ENCODE data around the gene MPZL2. TPM values are rescaled to one million over a fixed set of nuclear protein-coding genes. Genes with fewer than 3 reads are reported as not detected.

Gene MPZL2
- total RNA-seq: 10 to 100 TPM; 59.5 to 86.5 (median 75.0) TPM

- peak; percentile 86 for DNase-seq
- peaks cover 0 to 8% (median 0%) of the 10 kb centered on the region in 4 donors for H3K36me3 ChIP-seq
- H3K27me3 ChIP-seq: peaks cover 18% of the 10 kb centered on the region
- intact Hi-C loops (cut with DNase I; ENCODE audit: low total_unique reads): no loop called here
- H3K4me3 ChIP-seq: peak within 1 kb of the TSS in 3 of 4 donors; percentile 39 to 52 (median 43)
- H3K27ac ChIP-seq: peak within 1 kb of the TSS; percentile 78 to 87 (median 83)
- WGBS, 2 donors (ENCODE audit: low coverage in 1 of 2): 5 to 17% methylated on average over 1 to 19 of the region's 19 CpGs
- peaks cover 0 to 26% (median 20%) of the 10 kb centered on the region in 4 donors for H3K4me1 ChIP-seq
- in situ Hi-C loops (cut with MboI; ENCODE audit: low pct_ligation_motif_present in 1 of 4, low pct_unique_long_range_greater_than_20kb in 1 of 4, low sequenced_read_pairs in 3 of 4): no loop called here
- no peaks in the 10 kb centered on the region for H3K9me3 ChIP-seq
- TF ChIP-seq EP300 (IDR thresholded peaks at IDR 0.05; ENCODE audit: low read depth): no peak
- TF ChIP-seq POLR2A (IDR thresholded peaks at IDR 0.05): peak; percentile 86
- peak in 1 of 5 experiments; percentile 15 for TF ChIP-seq CTCF (IDR thresholded peaks at IDR 0.05)
- peak; percentile 61 to 90 (median 78) for TF ChIP-seq POLR2AphosphoS5 (IDR thresholded peaks at IDR 0.05)
These were observed at the start of gene MPZL2 for GRCh38 chr11:118263695-118264568. TSS of gene MPZL2 (minus strand) at chr11:118264297. CDS start at chr11:118264153, 144 bp downstream.

- no peak overlapping the region for H3K27ac ChIP-seq
- H3K36me3 ChIP-seq: no peaks in the 10 kb centered on the region
- intact Hi-C loops (cut with DNase I; ENCODE audit: low total_unique reads) (no loop called here), in situ Hi-C loops (cut with MboI; ENCODE audit: low pct_ligation_motif_present in 1 of 4, low pct_unique_long_range_greater_than_20kb in 1 of 4, low sequenced_read_pairs in 3 of 4) (no loop called here)
- peaks cover 5% of the 10 kb centered on the region for H3K27me3 ChIP-seq
- WGBS, 2 donors (ENCODE audit: low coverage in 1 of 2): 38 to 61% methylated on average over 1 to 4 of the region's 4 CpGs
- H3K4me1 ChIP-seq: peaks cover 18 to 47% (median 35%) of the 10 kb centered on the region in 4 donors
- H3K4me3 ChIP-seq: no peak overlapping the region
- no peak for DNase-seq
- no peaks in the 10 kb centered on the region for H3K9me3 ChIP-seq
- TF ChIP-seq POLR2AphosphoS5 (IDR thresholded peaks at IDR 0.05) (no peak), EP300 (IDR thresholded peaks at IDR 0.05; ENCODE audit: low read depth) (no peak), POLR2A (IDR thresholded peaks at IDR 0.05) (no peak), CTCF (IDR thresholded peaks at IDR 0.05) (no peak)
These were observed 49.1 kb upstream of the MPZL2 start for GRCh38 chr11:118313242-118313641.

GRCh38 chr11:118312328-118312727 is 48.2 kb upstream of the MPZL2 start:
- H3K4me1 ChIP-seq: peaks cover 18 to 41% (median 33%) of the 10 kb centered on the region in 4 donors
- in situ Hi-C loops (cut with MboI; ENCODE audit: low pct_ligation_motif_present in 1 of 4, low pct_unique_long_range_greater_than_20kb in 1 of 4, low sequenced_read_pairs in 3 of 4) (no loop called here), intact Hi-C loops (cut with DNase I; ENCODE audit: low total_unique reads) (no loop called here)
- no peak for TF ChIP-seq POLR2A (IDR thresholded peaks at IDR 0.05)
- no peak for TF ChIP-seq CTCF (IDR thresholded peaks at IDR 0.05)
- no peak for TF ChIP-seq EP300 (IDR thresholded peaks at IDR 0.05; ENCODE audit: low read depth)
- TF ChIP-seq POLR2AphosphoS5 (IDR thresholded peaks at IDR 0.05): no peak
- H3K27ac ChIP-seq: no peak overlapping the region
- WGBS, 2 donors (ENCODE audit: low coverage in 1 of 2): 94 to 95% methylated on average over 2 of the region's 2 CpGs
- H3K27me3 ChIP-seq: peaks cover 5% of the 10 kb centered on the region
- no peaks in the 10 kb centered on the region for H3K9me3 ChIP-seq
- no peak overlapping the region for H3K4me3 ChIP-seq
- no peak for DNase-seq
- no peaks in the 10 kb centered on the region for H3K36me3 ChIP-seq

GRCh38 chr11:118311518-118311917 is 47.4 kb upstream of the MPZL2 start:
- Histone ChIP-seq H3K9me3 (no peaks in the 10 kb centered on the region), H3K27me3 (peaks cover 5% of the 10 kb centered on the region), H3K27ac (peak overlapping the region in 1 of 4 donors; percentile 7), H3K36me3 (no peaks in the 10 kb centered on the region), H3K4me1 (peaks cover 12 to 33% (median 25%) of the 10 kb centered on the region in 4 donors), H3K4me3 (no peak overlapping the region)
- DNase-seq: no peak
- 72 to 75% methylated on average over 4 of the region's 4 CpGs for WGBS, 2 donors (ENCODE audit: low coverage in 1 of 2)
- in situ Hi-C loops (cut with MboI; ENCODE audit: low pct_ligation_motif_present in 1 of 4, low pct_unique_long_range_greater_than_20kb in 1 of 4, low sequenced_read_pairs in 3 of 4) (no loop called here), intact Hi-C loops (cut with DNase I; ENCODE audit: low total_unique reads) (no loop called here)
- TF ChIP-seq EP300 (IDR thresholded peaks at IDR 0.05; ENCODE audit: low read depth) (no peak), POLR2A (IDR thresholded peaks at IDR 0.05) (no peak), POLR2AphosphoS5 (IDR thresholded peaks at IDR 0.05) (no peak), CTCF (IDR thresholded peaks at IDR 0.05) (no peak)

Data from transverse colon (tissue), 4 donors.